ENCODE measurements around the gene SLFN11.
"Not testable (repeated sequence)": the region's sequence is repeated elsewhere in the genome, so short reads cannot be mapped to it uniquely, and the experiment has no call there.

The SLFN11 gene, protein sequence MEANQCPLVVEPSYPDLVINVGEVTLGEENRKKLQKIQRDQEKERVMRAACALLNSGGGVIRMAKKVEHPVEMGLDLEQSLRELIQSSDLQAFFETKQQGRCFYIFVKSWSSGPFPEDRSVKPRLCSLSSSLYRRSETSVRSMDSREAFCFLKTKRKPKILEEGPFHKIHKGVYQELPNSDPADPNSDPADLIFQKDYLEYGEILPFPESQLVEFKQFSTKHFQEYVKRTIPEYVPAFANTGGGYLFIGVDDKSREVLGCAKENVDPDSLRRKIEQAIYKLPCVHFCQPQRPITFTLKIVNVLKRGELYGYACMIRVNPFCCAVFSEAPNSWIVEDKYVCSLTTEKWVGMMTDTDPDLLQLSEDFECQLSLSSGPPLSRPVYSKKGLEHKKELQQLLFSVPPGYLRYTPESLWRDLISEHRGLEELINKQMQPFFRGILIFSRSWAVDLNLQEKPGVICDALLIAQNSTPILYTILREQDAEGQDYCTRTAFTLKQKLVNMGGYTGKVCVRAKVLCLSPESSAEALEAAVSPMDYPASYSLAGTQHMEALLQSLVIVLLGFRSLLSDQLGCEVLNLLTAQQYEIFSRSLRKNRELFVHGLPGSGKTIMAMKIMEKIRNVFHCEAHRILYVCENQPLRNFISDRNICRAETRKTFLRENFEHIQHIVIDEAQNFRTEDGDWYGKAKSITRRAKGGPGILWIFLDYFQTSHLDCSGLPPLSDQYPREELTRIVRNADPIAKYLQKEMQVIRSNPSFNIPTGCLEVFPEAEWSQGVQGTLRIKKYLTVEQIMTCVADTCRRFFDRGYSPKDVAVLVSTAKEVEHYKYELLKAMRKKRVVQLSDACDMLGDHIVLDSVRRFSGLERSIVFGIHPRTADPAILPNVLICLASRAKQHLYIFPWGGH

DNA sequence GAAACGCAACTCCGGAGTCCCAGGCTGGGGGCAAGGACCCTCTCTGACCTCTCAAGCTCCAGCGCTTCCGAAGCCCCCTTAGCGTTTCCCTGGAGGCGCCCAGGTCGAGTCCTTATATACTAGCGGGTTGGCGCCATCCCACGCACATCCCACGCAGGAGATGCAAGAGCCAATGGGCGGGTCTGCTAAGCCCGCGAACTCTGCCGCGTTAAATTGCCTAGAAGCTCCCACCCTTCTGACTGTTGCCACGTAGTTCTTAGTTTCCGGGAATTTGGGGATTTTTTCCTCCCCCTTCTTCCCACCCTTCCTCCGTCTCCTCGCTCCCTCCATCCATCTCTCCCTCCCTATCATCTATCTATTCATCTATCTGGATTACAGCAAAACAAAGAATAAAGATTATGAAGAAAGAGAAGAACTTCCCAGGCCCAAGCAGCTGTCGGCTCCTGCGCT is at the start of gene SLFN11:
SLFN11 (minus strand) TSS at position 88 of the 450 bp plus-strand sequence. CDS start 9,814 bp downstream, outside the sequence.
- DNase-seq, result peak; percentile 98

DNA sequence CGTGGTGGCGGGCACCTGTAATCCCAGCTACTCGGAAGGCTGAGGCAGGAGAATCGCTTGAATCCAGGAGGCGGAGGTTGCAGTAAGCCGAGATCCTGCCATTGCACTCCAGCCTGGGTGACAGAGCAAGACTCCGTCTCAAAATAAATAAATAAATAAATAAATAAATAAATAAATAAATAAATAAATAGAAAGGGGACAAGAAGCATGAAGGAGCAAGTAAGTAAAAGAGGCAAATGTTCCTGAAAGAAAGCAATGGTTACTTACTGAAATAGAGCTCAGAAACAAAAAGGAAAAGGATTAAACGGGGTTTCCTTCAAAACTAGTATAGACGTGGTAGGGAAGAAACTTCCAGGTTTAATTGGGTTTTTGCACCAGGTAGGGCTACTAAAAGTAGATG is 47.6 kb upstream of the SLFN11 start:
- DNase-seq, result not testable (repeated sequence)

DNA sequence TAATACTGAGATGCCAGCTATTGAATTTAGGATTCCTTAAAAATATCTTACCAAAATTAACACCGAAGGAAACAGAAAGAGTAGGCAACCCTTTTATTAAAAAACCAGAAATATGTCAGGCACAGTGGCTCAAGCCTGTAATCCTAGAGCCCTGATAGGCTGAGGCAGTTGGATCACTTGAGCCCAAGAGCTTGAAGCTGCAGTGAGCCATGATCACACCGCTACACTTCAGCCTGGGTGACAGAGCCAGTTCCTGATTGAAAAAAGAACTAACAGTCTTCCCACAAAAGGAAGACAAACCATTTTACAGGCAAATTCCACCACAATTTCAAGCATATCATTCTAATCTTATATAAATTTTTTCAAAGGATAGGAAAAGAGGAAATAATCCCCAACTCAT is 43.2 kb upstream of the SLFN11 start:
- DNase-seq, result no peak

DNA sequence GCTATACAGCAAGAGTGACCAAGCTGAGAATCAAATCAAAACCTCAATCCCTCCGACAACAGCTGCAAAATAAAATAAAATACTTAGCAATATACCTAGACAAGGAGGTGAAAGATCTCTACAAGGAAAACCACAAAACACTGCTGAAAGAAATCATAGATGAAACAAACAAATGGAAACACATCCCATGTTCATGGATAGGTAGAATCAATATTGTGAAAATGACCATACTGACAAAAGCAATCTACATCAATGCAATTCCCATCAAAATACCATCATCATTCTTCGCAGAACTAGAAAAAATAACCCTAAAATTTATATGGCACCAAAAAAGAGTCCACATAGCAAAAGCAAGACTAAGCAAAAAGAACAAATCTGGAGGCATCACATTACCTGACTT is 41.3 kb upstream of the SLFN11 start:
- not testable (repeated sequence) for DNase-seq

DNA sequence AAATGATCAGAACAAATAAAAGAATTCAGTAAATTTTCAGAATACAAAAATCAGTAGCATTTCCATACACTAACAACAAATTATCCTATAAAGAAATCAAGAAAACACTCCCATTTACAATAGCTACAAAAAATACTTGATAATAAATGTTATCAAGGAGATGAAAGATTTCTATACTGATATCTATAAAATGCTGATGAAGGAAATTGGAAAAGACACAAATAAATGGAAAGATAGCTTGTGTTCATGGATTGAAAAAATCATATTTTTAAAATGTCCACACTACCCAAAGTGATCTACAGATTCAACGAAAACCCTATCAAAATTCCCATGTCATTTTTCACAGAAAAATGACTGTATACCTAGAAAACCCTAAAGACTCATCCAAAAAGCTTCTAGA is 40.8 kb upstream of the SLFN11 start:
- no peak for DNase-seq

DNA sequence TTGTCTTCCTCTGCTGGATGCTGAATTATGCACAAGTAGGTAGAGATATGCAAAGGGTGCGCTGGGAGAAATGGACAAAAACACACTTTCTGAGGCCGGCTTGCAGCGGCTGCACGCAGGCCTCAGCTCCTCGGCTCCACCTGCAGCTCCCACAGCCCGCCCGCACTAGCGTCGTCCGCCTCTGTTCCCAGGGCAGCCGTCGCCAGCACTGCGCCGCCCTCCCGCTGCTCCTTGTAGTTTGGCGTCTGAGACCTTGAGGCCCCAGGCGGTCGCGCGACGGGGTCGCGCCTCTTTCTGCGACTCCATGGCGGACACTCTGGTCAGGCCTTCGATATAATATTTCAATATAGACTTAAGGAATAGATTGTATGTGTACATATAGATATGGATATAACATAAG is 34.1 kb upstream of the SLFN11 start:
- no peak for DNase-seq

DNA sequence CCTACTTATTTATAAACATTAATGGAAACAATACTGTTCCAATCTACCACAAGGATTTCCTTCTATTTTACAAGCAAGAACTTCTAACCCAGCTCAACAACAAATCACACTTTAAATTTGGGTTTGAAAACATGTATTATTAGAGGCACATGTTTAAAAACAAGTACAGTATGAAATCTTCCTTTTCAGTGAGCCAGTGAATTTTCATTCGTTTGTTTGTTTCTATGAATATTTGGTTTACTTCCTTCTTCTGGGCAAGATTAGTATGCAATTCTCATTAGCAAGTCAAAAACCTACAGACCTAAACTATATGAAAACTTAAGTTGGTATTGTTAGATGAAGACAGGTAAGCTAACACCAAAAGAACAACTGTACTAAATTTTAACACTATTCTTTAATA is 33.1 kb upstream of the SLFN11 start:
- DNase-seq, result no peak

DNA sequence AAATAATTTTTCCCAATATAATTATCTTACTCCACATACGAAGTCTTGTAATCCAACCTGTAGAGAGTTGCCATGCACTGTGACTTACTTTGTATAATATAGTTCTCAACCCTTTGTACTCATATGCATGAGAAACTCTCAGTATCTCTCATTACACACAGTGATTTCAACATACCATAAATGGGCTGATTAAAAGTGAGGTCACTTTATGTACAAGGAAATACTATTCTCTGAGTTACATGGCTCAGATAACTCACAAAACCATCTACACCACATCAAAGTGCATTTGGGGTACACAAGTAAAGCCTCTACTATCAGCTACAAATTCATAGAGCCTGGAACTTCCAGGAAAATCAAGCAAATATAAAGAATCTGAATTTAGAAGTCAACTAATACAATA is 30.9 kb upstream of the SLFN11 start:
- DNase-seq, result no peak

DNA sequence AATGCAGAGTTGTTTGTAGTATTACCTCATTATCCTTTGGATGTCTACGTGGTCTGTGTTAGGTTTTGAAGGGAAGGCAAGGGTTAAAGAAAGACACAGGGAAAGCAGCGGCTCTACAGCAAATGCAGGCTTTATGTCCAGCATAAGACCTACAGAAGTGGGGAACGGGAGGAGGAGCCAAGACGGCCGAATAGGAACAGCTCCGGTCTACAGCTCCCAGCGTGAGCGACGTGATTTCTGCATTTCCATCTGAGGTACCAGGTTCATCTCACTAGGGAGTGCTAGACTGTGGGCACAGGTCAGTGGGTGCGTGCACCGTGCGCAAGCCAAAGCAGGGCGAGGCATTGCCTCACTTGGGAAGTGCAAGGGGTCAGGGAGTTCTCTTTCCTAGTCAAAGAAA is 20.4 kb upstream of the SLFN11 start:
- not testable (repeated sequence) for DNase-seq

DNA sequence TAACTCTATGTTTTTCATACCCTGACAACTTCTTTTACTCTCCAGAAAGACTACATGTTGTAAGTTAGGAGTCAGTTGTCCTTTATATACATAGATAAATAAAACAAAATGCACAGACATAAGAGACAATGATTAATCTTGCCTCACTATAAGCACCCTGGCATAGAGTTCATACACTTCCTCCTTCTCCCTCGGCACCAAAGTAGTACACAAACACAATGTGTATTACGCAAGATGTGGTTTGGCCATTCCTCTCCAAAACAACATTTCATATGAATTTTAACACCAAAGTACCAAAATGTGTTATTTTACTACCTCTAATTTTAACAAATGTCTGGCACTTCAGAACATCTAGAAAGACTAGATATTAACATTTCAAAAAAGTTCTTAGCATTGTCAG is 17.2 kb upstream of the SLFN11 start:
- no peak for DNase-seq

DNA sequence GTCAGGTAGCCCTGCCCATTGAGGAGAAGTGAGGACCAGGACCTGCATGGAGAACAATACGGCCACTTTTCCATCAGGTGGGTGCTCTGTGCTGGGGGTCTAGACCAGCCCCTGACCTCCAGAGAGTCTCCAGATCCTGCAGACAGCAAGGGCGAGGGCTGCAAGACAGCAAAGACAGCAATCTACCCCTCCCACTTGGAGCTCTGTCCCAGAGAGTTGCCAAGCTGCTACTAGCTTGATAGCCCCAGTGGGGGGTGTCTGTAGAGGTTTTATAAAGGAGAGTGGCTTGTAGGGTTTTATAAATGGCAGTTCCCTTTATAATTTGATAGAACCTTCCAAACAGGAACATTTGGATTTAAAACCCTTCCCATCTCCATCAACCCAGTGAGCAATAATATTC is 16.7 kb upstream of the SLFN11 start:
- no peak for DNase-seq

DNA sequence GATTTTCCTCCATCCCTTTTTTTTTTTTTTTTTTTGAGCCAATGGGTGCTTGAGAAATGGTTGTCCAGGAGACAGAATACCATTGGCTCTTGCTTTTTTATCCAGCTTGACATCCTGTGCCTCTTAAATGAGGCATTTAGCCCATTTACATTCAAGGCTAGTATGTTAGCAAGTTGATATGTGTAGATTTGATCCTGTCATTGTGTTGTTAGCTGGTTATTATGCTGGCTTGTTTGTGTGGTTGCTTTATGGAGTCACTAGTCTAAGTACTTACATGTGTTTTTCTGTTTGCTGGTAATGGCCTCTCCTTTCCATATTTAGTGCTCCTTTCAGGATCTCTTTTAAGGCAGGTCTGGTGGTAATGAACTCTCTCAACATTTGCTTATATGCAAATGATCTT is 14.1 kb upstream of the SLFN11 start:
- DNase-seq, result no peak

DNA sequence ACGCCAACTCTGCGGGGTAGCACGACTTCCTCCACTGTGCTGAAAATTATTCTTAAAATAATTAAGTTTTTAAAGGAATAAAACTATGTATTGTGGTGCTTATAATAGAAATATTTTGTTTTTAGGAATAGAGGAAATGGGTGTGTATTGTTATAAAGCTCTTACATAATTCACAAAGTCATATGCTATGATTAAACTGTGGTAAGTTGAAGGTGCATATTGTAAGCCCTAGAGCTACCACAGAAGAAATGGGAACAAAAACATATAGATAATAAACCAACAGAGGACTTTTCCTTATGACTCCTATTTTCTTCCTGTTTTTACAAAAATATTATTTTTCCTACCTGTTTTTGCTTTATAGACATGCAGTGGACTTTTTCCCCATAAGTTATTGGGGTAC is 4.3 kb upstream of the SLFN11 start:
- DNase-seq, result no peak

DNA sequence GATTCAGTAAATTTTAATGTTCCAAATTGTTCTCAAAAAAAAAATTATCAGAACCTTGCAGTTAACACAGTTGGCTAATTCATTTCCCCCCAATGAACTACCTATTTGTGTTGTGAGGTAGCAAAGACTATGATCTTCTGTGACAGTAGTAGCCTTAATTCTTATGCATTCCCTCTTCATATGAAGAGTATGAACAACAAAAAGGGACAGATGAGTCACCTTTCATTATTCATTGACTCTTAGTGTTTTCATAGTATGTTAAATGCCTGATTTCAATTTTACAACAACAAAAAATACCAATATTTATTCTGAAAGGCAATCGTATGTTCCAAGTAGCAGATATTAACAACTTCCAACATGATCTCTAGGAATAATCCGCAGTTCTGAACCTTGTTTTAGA is 3.6 kb upstream of the SLFN11 start:
- no peak for DNase-seq

DNA sequence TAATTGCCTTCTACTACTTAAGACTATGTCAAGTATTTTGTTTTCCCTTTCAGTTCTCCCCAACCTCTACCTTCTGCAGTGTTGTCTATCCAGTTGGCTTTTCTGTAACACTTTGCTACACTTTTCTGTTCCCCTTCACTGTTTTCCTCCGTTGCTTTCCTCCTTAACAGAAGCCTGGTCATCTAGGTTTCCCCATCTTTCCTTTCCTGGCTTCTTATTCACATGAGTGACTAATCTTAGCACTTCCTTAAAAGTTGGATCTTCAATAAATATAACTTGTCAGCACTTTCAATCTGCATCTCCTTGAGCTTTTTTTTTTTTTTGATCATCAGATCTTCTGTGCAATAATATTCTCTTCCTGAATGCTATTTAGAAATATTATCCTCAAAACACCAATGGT is 2.8 kb upstream of the SLFN11 start:
- DNase-seq, result no peak

DNA sequence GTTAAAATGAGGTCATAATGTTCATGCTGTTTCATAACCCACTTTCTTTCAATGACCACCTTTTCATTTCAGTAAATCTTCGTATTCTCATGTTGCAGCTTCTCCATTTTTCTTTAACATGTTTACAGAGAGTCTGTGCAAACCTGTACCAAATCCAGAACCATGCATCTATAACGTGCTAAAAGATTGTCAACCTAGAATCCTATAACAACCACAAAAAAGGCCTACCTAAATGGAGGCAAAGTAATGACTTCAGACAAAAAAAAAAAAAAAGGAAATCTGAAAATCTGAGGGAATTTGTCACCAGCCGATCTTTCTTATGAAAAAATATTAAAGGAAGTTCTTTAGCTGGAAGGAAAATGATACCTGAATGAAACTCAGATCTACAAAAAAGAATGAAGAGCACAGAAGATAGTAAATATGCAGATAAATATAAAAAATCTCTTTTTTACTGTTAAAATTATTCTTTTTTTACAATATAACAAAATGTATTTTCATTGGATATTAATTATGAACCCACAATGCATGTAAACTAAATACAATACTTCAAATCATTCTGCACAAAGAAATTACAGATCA is 1.4 kb upstream of the SLFN11 start:
- DNase-seq, result no peak

DNA sequence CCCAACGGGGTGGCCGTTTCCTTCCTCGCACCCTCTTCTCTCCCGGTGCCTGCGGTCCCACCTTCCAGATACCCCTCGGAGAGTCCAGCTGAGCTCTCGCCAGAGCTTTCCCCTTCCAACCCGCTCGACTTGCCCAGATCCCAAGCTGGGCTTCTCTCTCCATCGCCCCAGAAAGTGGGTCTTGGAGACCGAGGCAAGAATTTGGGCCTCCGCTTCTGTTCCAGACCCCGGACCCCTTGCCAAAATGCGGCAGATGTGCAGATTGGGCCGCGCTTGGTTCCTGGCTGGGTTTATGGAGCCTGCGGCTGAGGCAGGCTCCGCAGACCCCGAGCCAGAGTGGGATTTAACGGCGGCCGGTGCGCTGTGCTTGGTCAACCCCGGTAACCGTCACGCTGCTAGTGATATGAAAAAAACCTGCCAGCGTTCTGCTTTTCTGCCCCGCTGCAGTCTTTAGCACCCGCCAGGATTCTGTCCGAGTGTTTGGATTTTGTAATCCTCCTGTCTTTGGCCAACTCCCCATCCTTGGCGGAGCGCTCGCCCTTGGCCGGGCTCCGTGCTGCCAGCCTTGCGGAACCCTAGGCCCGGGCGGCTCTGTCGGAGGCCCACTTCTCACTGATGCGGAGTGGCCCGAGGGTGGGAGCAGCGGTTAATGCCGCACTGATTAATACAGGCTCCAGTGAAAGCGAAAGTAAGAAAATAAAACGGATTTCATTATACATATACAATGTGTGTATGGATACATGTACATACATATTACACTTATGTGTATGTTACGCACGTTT is 754 bp upstream of the SLFN11 start:
- peak; percentile 70 for DNase-seq

DNA sequence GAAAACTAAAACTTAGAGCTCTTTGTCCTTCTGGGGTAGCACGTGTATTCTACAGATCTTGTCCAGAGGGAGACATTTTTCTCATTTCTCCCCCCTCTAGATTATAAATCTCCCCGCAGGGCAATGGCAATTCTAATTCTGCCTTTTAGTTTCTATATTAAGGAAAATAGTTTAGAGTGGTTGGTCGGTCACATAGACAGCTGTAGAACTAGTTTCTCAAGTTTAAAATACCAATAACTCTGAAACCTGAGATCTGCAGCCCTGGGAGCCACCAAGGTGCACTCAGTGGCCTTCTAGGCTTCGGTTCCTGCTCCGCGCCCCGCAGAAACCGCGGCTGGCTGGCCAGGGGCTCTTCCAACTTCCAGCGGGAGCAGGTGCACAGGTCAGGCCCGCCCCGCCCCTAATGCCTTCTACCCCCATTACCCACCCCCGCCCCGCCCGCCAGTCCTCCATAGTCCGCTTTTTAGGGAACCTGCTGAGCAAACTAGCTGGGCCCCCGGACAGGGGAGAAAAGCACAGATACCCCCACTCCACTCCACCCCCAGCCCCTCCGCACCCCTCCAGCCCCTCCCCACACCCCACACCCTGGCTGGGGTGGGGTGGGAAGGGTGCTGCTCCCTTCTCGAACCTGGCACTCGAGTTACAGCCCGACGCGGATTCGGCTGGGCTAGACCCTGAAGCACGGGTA is 431 bp downstream of the SLFN11 start:
- DNase-seq, result peak; percentile 42

DNA sequence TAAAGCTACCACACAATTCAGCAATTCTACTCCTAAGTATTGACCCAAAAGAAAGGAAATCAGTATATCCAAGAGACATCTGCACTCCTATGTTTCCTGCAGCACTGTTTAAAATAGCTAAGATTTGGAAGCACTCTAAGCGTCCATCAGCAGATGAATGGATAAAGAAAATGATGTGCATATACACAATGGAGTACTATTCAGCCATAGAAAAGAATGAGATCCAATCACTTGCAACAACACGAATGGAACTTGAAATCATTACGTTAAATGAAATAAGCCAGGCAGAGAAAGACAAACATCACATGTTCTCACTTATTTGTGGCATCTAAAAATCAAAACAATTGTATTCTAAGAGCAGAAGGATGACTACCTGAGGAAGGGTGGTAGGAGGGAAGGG is 1.5 kb downstream of the SLFN11 start:
- no peak for DNase-seq

DNA sequence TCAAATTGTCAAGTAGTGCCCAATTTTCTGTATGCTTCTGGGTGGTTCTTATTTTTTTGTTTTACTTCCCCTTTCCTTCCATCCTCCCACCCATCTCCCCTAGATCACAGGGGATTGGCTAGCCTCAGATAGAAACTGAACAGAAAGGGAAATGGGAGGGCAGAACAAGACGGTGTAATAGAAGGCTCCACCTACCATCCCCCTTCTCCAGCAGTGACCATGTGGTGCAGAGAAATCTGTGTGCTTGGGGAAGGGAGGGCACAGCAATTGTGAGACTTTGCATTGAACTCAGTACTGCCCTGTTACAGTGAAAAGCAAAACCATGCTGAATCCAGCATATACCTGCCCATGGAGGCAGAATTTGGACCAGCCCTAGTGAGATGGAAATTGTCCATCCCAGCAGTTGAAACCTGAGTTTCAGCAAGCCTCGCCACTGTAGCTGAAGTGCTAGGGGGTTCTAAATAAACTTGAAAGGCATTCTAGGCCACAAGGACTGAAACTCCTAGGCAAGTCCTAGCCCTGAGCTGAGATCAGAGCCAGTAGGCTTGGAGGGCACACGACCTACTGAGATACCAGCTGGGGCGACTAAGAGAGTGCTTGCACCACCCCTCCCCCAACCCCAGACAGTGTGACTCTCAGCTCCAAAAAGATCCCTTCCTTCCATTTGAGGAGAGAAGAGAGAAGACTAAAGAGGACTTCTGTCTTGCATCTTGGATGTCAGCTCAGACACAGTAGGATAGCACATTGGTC is 5.2 kb downstream of the SLFN11 start:
- no peak for DNase-seq

DNA sequence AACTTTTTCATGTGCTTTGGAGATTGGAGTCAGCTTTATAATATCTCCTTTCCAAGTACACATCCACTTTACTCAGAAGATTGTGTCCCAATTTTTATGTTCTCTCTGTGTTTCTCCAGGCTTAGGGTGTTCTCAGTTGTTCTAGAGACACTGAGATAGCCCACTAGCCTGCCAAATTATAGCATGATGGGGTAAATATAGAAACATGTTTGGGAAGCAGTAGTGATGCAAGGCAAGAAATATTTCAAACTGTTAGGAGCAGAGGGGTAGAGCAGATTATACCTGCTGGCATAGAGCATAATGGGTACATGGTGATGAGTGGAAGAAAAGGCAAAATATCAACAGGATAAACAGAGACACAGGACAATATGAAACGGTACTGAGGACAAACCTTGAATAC is 12.4 kb downstream of the SLFN11 start:
- no peak for DNase-seq
